ENCODE results near the gene SCN5A.

SCN5A gene

DNA sequence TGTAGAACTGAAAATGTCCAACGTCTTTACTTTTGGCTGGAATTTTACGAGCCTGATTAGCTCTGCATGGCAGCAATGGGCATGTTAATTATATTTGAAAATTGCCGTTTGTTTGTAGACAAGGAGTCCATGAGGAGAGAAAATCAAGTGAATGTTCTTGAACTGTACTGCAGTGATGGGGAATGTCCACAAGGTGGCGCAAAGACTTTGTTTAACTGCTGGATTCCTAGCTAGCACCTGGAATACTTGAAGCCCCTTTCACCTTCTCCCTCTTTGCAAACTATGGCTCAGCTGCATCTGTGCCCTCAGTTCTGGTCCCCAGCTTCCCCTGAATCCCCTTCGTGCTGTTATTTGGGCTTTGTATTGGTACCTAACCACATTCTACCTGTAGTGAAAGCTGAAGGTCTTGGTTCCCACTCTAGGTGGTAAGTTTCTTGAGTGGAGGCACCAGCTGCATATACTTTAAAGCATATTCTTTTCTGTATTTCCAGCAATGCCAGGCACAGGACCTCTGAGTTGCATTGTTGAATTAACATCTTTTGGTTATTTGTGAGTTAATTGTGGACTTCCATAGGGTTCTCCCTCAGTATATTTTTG is 128.0 kb downstream of the SCN5A start:
- Histone ChIP-seq H3K4me3 (ENCODE audit: low read length) (no peak overlapping the region), H3K36me3 (ENCODE audit: insufficient read depth, low read length) (peaks cover 35% of the 10 kb centered on the region), H3K4me1 (ENCODE audit: control insufficient read depth, insufficient read depth, low read length) (peaks cover 5% of the 10 kb centered on the region), H3K9me3 (replicated peaks; ENCODE audit: low read length) (no peaks in the 10 kb centered on the region), H3K9ac (ENCODE audit: low read depth, low read length) (no peak overlapping the region), H3K27me3 (ENCODE audit: control insufficient read depth, insufficient read depth, low read length) (no peaks in the 10 kb centered on the region), H3K4me2 (ENCODE audit: low read length) (no peak overlapping the region)

DNA sequence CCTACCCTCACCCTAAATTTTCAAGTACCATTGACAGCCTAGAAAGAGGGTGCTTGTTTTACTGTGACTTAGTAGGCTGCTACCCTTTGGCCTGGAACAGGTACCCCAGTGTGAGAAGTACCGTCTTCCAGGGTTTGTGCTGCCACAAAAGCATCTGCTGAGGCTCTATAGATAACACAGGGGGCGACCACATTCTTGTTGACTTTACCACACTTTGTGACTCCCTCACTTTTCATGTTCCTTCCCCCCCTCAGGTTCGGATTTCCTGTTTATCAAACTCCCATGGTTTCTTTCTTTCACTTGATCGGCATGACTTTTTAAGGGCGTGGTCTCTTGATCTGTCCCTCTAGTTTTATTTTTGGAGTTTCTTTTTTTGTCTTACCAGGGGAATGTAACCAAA is 129.8 kb downstream of the SCN5A start:
- H3K4me3 ChIP-seq (ENCODE audit: low read length), result no peak overlapping the region
- peaks cover 5% of the 10 kb centered on the region for H3K4me1 ChIP-seq (ENCODE audit: control insufficient read depth, insufficient read depth, low read length)
- H3K9ac ChIP-seq (ENCODE audit: low read depth, low read length), result no peak overlapping the region
- no peaks in the 10 kb centered on the region for H3K9me3 ChIP-seq (replicated peaks; ENCODE audit: low read length)
- no peaks in the 10 kb centered on the region for H3K27me3 ChIP-seq (ENCODE audit: control insufficient read depth, insufficient read depth, low read length)
- peaks cover 20% of the 10 kb centered on the region for H3K36me3 ChIP-seq (ENCODE audit: insufficient read depth, low read length)
- no peak overlapping the region for H3K4me2 ChIP-seq (ENCODE audit: low read length)

DNA sequence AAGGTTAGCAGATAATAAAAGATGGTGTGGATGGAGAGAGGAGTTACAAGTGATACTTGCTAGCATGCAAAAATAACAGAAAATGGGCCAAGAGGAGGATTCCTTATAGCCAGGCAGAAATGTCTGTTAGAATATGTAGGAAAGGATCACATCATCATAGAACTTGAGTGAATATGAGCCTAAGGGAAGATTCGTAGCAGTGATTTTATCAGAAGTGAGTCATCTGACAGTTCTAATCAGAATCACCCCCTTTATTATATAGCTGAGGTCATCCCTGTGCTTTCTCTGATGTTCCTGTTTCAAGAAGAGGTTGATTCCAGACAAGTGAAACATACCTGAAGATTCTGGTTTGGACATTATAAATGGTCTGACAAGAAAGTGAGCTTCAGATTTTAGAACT is 130.5 kb downstream of the SCN5A start:
- Histone ChIP-seq H3K9ac (ENCODE audit: low read depth, low read length) (no peak overlapping the region), H3K4me1 (ENCODE audit: control insufficient read depth, insufficient read depth, low read length) (peaks cover 4% of the 10 kb centered on the region), H3K9me3 (replicated peaks; ENCODE audit: low read length) (no peaks in the 10 kb centered on the region), H3K27me3 (ENCODE audit: control insufficient read depth, insufficient read depth, low read length) (no peaks in the 10 kb centered on the region), H3K4me2 (ENCODE audit: low read length) (no peak overlapping the region), H3K4me3 (ENCODE audit: low read length) (no peak overlapping the region), H3K36me3 (ENCODE audit: insufficient read depth, low read length) (peaks cover 18% of the 10 kb centered on the region)

DNA sequence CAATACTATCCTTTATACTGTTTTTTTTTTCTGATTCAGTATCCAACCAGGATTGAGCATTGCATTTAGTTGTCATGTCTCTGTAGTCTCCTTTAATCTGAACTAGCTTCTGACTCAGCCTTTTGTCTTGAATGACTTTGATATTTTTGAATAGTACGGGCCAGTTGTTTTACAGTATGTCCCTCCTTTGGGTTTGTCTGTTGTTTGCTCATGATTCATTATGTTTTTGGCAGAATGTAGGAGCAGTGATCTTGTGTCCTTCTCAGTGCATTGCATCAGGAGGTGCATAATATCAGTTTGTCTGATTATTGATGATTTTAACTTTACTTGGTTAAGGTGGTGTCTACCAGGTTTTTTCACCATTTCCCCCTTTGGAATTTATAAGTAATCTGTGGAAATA is 132.8 kb downstream of the SCN5A start:
- peaks cover 17% of the 10 kb centered on the region for H3K36me3 ChIP-seq (ENCODE audit: insufficient read depth, low read length)
- H3K9me3 ChIP-seq (replicated peaks; ENCODE audit: low read length), result no peaks in the 10 kb centered on the region
- H3K4me1 ChIP-seq (ENCODE audit: control insufficient read depth, insufficient read depth, low read length), result no peaks in the 10 kb centered on the region

DNA sequence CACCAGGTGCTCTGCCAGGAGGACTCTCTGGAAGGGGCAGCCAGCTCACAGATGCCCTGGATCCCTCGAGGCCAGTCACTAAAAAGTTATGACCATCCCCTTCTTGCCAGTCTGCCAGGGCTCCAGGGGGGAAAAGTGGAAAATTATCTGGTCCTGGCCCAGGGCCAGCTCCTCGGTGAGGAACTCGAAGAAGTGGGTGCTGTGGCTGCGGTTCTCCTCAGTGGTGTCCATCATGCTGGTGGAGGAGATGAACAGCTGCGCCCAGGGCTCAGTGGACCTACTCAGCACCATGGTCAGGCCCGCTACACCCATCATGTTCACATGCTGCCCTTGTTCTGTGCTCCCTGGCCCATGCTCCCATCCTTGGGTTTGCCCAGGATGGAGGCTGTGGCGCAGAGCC is 134.1 kb downstream of the SCN5A start:
- H3K36me3 ChIP-seq (ENCODE audit: insufficient read depth, low read length), result peaks cover 17% of the 10 kb centered on the region
- no peaks in the 10 kb centered on the region for H3K9me3 ChIP-seq (replicated peaks; ENCODE audit: low read length)
- no peak overlapping the region for H3K4me2 ChIP-seq (ENCODE audit: low read length)
- no peak overlapping the region for H3K4me3 ChIP-seq (ENCODE audit: low read length)
- H3K27me3 ChIP-seq (ENCODE audit: control insufficient read depth, insufficient read depth, low read length), result no peaks in the 10 kb centered on the region
- no peaks in the 10 kb centered on the region for H3K4me1 ChIP-seq (ENCODE audit: control insufficient read depth, insufficient read depth, low read length)
- H3K9ac ChIP-seq (ENCODE audit: low read depth, low read length), result no peak overlapping the region

More for the DNA sequence above, 132.8 kb downstream of the SCN5A start:
- H3K4me3 ChIP-seq (ENCODE audit: low read length), result no peak overlapping the region
- H3K9ac ChIP-seq (ENCODE audit: low read depth, low read length), result no peak overlapping the region
- no peaks in the 10 kb centered on the region for H3K27me3 ChIP-seq (ENCODE audit: control insufficient read depth, insufficient read depth, low read length)
- no peak overlapping the region for H3K4me2 ChIP-seq (ENCODE audit: low read length)

DNA sequence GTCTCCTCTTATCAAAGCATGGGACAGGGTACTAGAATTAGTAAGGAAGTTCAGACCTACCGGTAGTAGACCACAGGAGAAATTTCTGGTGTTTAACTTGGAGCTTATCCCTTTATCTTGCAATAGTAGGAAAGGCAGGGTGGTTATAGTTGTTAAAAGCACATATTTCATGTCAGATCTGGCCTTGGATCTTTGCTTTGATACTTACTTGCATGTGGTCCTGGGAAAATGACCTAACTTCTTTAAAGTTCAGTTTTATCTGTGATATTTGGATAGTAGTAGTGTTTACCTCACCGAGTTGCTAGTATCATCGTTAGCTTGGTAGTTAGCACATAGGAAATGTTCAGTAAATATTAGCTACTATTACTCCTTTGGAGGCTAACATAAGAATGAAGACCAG is 137.9 kb downstream of the SCN5A start:
- Histone ChIP-seq H3K9ac (ENCODE audit: low read depth, low read length) (no peak overlapping the region), H3K9me3 (replicated peaks; ENCODE audit: low read length) (no peaks in the 10 kb centered on the region), H3K4me1 (ENCODE audit: control insufficient read depth, insufficient read depth, low read length) (no peaks in the 10 kb centered on the region), H3K27me3 (ENCODE audit: control insufficient read depth, insufficient read depth, low read length) (no peaks in the 10 kb centered on the region), H3K4me2 (ENCODE audit: low read length) (no peak overlapping the region), H3K4me3 (ENCODE audit: low read length) (no peak overlapping the region), H3K36me3 (ENCODE audit: insufficient read depth, low read length) (peaks cover 26% of the 10 kb centered on the region)

DNA sequence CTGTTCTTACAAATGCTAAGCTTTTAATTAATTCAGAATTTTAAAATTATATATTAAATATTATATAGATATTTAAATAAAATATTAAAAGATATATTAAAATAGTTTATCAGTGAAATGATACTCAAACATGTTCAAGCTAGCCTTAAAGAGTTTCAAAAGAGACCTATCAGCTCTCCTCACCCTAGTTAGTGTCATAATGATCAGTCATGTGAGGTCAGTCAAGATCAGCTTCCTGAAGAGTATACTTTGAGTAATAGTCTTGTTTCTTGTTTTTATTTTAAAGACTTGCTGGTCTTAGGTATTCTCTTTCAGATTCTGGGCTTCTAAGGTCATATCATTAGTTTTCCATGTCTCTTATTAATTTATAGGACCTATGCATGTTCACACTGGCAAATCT is 138.9 kb downstream of the SCN5A start:
- Histone ChIP-seq H3K9me3 (replicated peaks; ENCODE audit: low read length) (no peaks in the 10 kb centered on the region), H3K4me2 (ENCODE audit: low read length) (no peak overlapping the region), H3K4me1 (ENCODE audit: control insufficient read depth, insufficient read depth, low read length) (no peaks in the 10 kb centered on the region), H3K36me3 (ENCODE audit: insufficient read depth, low read length) (peaks cover 26% of the 10 kb centered on the region), H3K9ac (ENCODE audit: low read depth, low read length) (no peak overlapping the region), H3K27me3 (ENCODE audit: control insufficient read depth, insufficient read depth, low read length) (no peaks in the 10 kb centered on the region), H3K4me3 (ENCODE audit: low read length) (no peak overlapping the region)

DNA sequence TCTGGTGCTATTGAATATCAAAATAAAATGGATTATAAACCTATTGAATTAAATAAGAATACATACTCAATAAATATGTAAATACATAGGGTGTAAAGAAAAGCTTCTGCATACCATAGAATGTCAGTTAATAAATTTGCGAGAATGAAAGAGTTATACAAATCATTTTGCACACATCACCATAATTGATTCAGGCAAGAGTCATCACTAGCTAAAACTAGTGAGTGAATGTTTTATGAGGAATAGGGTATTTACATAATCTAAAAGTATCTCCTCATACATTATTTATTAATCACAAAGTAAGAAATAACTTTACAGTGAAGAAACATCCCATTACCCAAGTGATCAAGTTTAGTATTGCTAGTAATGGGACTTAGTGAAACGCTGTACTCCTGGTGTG is 139.8 kb downstream of the SCN5A start:
- Histone ChIP-seq H3K4me1 (ENCODE audit: control insufficient read depth, insufficient read depth, low read length) (no peaks in the 10 kb centered on the region), H3K9me3 (replicated peaks; ENCODE audit: low read length) (no peaks in the 10 kb centered on the region), H3K36me3 (ENCODE audit: insufficient read depth, low read length) (peaks cover 24% of the 10 kb centered on the region), H3K4me2 (ENCODE audit: low read length) (no peak overlapping the region), H3K27me3 (ENCODE audit: control insufficient read depth, insufficient read depth, low read length) (no peaks in the 10 kb centered on the region), H3K4me3 (ENCODE audit: low read length) (no peak overlapping the region), H3K9ac (ENCODE audit: low read depth, low read length) (no peak overlapping the region)

DNA sequence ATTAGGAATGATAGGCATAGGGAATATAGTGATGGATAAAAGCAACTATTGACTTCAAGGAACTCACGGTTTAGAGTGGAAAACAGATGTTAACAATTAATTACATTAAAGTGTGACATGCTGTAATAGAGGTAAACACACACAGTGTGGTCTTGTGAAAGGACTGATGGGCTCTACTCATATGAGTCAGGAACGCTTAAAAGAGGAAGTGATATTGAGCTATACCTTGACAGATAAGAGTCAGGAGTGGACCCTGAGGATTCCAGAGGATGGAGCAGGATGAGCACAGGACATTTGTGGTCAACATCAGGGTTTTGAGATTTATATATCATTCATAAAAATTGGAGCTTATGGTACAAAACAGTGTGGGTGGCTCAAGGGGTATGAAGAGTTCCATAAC is 142.4 kb downstream of the SCN5A start:
- H3K4me3 ChIP-seq (ENCODE audit: low read length), result no peak overlapping the region
- H3K4me1 ChIP-seq (ENCODE audit: control insufficient read depth, insufficient read depth, low read length), result no peaks in the 10 kb centered on the region
- H3K36me3 ChIP-seq (ENCODE audit: insufficient read depth, low read length), result peaks cover 30% of the 10 kb centered on the region
- H3K4me2 ChIP-seq (ENCODE audit: low read length), result no peak overlapping the region
- H3K9me3 ChIP-seq (replicated peaks; ENCODE audit: low read length), result no peaks in the 10 kb centered on the region
- no peak overlapping the region for H3K9ac ChIP-seq (ENCODE audit: low read depth, low read length)
- H3K27me3 ChIP-seq (ENCODE audit: control insufficient read depth, insufficient read depth, low read length), result no peaks in the 10 kb centered on the region

DNA sequence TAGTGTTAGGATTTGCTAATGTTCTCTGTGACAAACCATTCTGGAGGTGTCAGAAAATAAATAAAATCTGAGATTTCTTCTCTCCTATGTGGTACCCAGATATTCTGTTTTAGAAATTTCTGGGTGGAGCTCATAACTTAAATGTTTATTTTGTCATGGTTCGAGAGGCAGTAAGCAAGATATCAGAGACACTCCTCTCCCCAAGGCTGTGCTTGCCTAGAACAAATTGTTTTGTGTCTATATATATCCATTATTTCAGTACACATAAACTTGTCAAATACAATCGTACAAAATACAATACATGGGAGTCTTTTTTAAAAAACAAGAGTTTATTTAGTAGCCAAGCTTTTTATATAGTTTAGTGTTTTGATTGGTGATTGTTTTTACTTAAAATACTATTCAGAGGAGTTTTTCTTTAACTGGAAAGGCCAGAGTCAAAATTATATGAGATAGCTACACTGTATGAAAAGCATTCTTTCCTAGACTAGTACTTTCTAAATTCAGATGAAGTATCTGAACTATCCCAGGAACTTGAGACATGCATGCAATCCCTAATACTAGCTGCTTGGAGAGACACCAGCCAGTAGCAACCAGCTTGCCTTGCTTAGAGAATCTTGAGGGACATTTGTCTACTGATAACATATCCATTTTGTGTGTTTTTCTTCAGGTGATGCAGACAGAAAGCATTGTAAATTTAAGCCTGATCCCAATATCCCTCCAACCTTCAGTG is 148.6 kb downstream of the SCN5A start:
- Histone ChIP-seq H3K36me3 (ENCODE audit: insufficient read depth, low read length) (peaks cover 43% of the 10 kb centered on the region), H3K4me3 (ENCODE audit: low read length) (no peak overlapping the region), H3K27me3 (ENCODE audit: control insufficient read depth, insufficient read depth, low read length) (no peaks in the 10 kb centered on the region), H3K4me1 (ENCODE audit: control insufficient read depth, insufficient read depth, low read length) (peaks cover 7% of the 10 kb centered on the region), H3K9me3 (replicated peaks; ENCODE audit: low read length) (no peaks in the 10 kb centered on the region), H3K9ac (ENCODE audit: low read depth, low read length) (no peak overlapping the region), H3K4me2 (ENCODE audit: low read length) (no peak overlapping the region)

All from skeletal muscle satellite cell (primary cell).